HCT116 (cell line): ENCODE measurements around the gene DPYSL4. TPM values are rescaled to one million over a fixed set of nuclear protein-coding genes. Genes with fewer than 3 reads are reported as not detected.

Experiments
- ATAC-seq: fragments of 200-7000 bp; cut with Tn5 transposase; 2 replicates; pipeline ENCODE4 v1.9.1; 2020; ENCODE audit warnings: mild to moderate bottlenecking, moderate library complexity
- BruUV-seq: library from RNA; stranded (reverse); fragments of 400-500 nt; replicated peaks from 2 replicates; lab custom pipeline; 2021; lab: Mats Ljungman, UMichigan
- CTCF ChIA-PET: fragments of 300-600 bp; sonication (Branson Sonifier 250); formaldehyde crosslinking; loops from one replicate; lab custom pipeline; 2021; ENCODE audit warnings: antibody characterized with exemption; lab: Charles Lee
- POLR2A ChIA-PET: fragments of 300-600, 350-600 bp; sonication (Branson Sonifier 250); formaldehyde crosslinking; loops from one replicate; lab custom pipeline; 2021; ENCODE audit warnings: antibody characterized with exemption; lab: Charles Lee
- RAD21 ChIA-PET, 2 experiments: fragments of 300-600 bp; sonication (Branson Sonifier 250); formaldehyde crosslinking; loops; one replicate each; lab custom pipeline; 2023; ENCODE audit warnings: low total read pairs in 2 of 2; ENCODE audit not compliant: uncharacterized antibody in 2 of 2, unreplicated experiment in 2 of 2, low non-redundant PET in 1 of 2; lab: Charles Lee
- DNase-seq: peaks from one replicate; pipeline ENCODE4 v3.0.0-alpha.2; 2010; ENCODE audit warnings: low read depth, low spot score
- H2AFZ ChIP-seq: fragments of 200-600 bp; shearing (Covaris generic), sonication (generic); 2 replicates; pipeline ENCODE4 v1.6.1; 2017; ENCODE audit warnings: low read depth, mixed run types, mixed read lengths, antibody characterized with exemption, low read length; ENCODE audit not compliant: poor library complexity, severe bottlenecking
- H3K27ac ChIP-seq: 2 replicates; pipeline ENCODE4 v1.5.1; 2012; ENCODE audit warnings: low read depth, low read length
- H3K27me3 ChIP-seq: fragments of 200-600 bp; sonication (generic); 2 replicates; pipeline ENCODE4 v1.6.1; 2016; ENCODE audit warnings: mixed run types, low read length, mixed read lengths; ENCODE audit not compliant: insufficient read depth
- H3K36me3 ChIP-seq, 2 experiments: fragments of 200-500 bp in 1 of 2; fragments of 200-600 bp in 1 of 2; sonication (Bioruptor generic) in 1 of 2; sonication (generic) in 1 of 2; 2 replicates each; pipeline versions ENCODE4 v1.5.1 to v1.6.1; 2014 to 2016; ENCODE audit warnings: low read length in 2 of 2, inconsistent platforms in 1 of 2, mixed read lengths in 1 of 2, mixed run types in 1 of 2; ENCODE audit not compliant: insufficient read depth in 2 of 2, control insufficient read depth in 1 of 2
- H3K4me1 ChIP-seq, 2 experiments: fragments of 200-600 bp in 1 of 2; sonication (generic) in 1 of 2; 2 replicates each; pipeline versions ENCODE4 v1.5.1 to v1.6.1; 2012 to 2017; ENCODE audit warnings: low read length in 2 of 2, inconsistent platforms in 1 of 2, mild to moderate bottlenecking in 1 of 2, mixed read lengths in 1 of 2, mixed run types in 1 of 2, moderate library complexity in 1 of 2; ENCODE audit not compliant: insufficient read depth in 2 of 2, control insufficient read depth in 1 of 2
- H3K4me2 ChIP-seq: fragments of 200-600 bp; sonication (generic); 2 replicates; pipeline ENCODE4 v1.6.1; 2017; ENCODE audit warnings: mixed run types, low read length, mixed read lengths
- H3K4me3 ChIP-seq, 2 experiments: fragments of 200-600 bp in 1 of 2; sonication (generic) in 1 of 2; replicated peaks in 1 of 2; 2 replicates each; pipeline ENCODE4 v1.5.1; 2011 to 2016; ENCODE audit warnings: low read length in 2 of 2, control low read depth in 1 of 2, low read depth in 1 of 2, mild to moderate bottlenecking in 1 of 2, mixed read lengths in 1 of 2, mixed run types in 1 of 2
- H3K79me2 ChIP-seq: fragments of 200-600 bp; sonication (generic); 2 replicates; pipeline ENCODE4 v1.6.1; 2017; ENCODE audit warnings: mild to moderate bottlenecking, mixed run types, low read length, moderate library complexity, mixed read lengths; ENCODE audit not compliant: insufficient read depth
- H3K9ac ChIP-seq: fragments of 200-600 bp; sonication (generic); 2 replicates; pipeline ENCODE4 v1.6.1; 2016; ENCODE audit warnings: low read length, mixed read lengths
- H3K9me2 ChIP-seq: fragments of 200-600 bp; sonication (generic), shearing (Covaris generic); 2 replicates; pipeline ENCODE4 v1.6.1; 2017; ENCODE audit warnings: mixed run types, mild to moderate bottlenecking, moderate library complexity; ENCODE audit not compliant: insufficient read depth
- H3K9me3 ChIP-seq, 2 experiments: fragments of 200-500 bp in 1 of 2; fragments of 200-600 bp in 1 of 2; sonication (Bioruptor generic) in 1 of 2; sonication (generic) in 1 of 2; 2 replicates each; pipeline ENCODE4 v1.6.1; 2014 to 2017; ENCODE audit warnings: low read length in 2 of 2, mixed read lengths in 2 of 2, inconsistent platforms in 1 of 2, low read depth in 1 of 2, mild to moderate bottlenecking in 1 of 2, mixed run types in 1 of 2, moderate library complexity in 1 of 2; ENCODE audit not compliant: control insufficient read depth in 1 of 2, insufficient read depth in 1 of 2
- H4K20me1 ChIP-seq: fragments of 200-600 bp; sonication (generic), shearing (Covaris generic); 2 replicates; pipeline ENCODE4 v1.6.1; 2017; ENCODE audit warnings: mixed run types, mild to moderate bottlenecking, moderate library complexity; ENCODE audit not compliant: insufficient read depth
- CBX3 ChIP-seq: IDR thresholded peaks from 2 replicates; pipeline ENCODE4 v1.6.1; 2012; ENCODE audit warnings: low read depth
- CEBPB ChIP-seq: IDR thresholded peaks from 2 replicates; pipeline ENCODE4 v1.6.1; 2012; ENCODE audit warnings: low read depth
- EGR1 ChIP-seq: IDR thresholded peaks from 2 replicates; pipeline ENCODE4 v1.6.1; 2012; ENCODE audit warnings: low read depth
- EZH2phosphoT487 ChIP-seq: fragments of 200-600 bp; IDR thresholded peaks from 2 replicates; pipeline ENCODE4 v1.6.1; 2018; ENCODE audit warnings: antibody characterized with exemption, borderline replicate concordance
- FOSL1 ChIP-seq: IDR thresholded peaks from 2 replicates; pipeline ENCODE4 v1.6.1; 2012; ENCODE audit warnings: low read depth
- MAX ChIP-seq: IDR thresholded peaks from 2 replicates; pipeline ENCODE4 v1.6.1; 2012
- POLR2A ChIP-seq: IDR thresholded peaks from 2 replicates; pipeline ENCODE4 v1.7.0; 2011; ENCODE audit warnings: borderline replicate concordance; ENCODE audit not compliant: insufficient read depth, insufficient read length; ENCODE audit errors: extremely low read depth
- POLR2AphosphoS5 ChIP-seq: IDR thresholded peaks from 2 replicates; pipeline ENCODE4 v1.6.1; 2011; ENCODE audit warnings: mild to moderate bottlenecking, low read depth, low read length, moderate library complexity
- RAD21 ChIP-seq: IDR thresholded peaks from 2 replicates; pipeline ENCODE4 v1.6.1; 2012; ENCODE audit warnings: low read depth, mild to moderate bottlenecking
- SRF ChIP-seq: IDR thresholded peaks from 2 replicates; pipeline ENCODE4 v1.6.1; 2012; ENCODE audit warnings: low read depth
- ZBTB33 ChIP-seq: IDR thresholded peaks from 2 replicates; pipeline ENCODE4 v1.6.1; 2011; ENCODE audit warnings: mild to moderate bottlenecking, low read length, moderate library complexity; ENCODE audit not compliant: insufficient replicate concordance; ENCODE audit errors: extremely low read depth
- ZFX ChIP-seq: fragments of 450-650 bp; IDR thresholded peaks from 2 replicates; pipeline ENCODE4 v1.6.1; 2017
- intact Hi-C: fragments of 100-400 bp; cut with micrococcal nuclease; formaldehyde crosslinking; loops from 2 replicates; pipeline ENCODE4 v1.10.0; 2022
- total RNA-seq: library from RNA; stranded (reverse); gene quantifications from one replicate; pipeline ENCODE4 v1.2.1, GENCODE V29; 2021; ENCODE audit not compliant: unreplicated experiment
- TF ChIP-seq, protein P1 (sequence below): IDR thresholded peaks from 2 replicates; pipeline ENCODE4 v1.6.1; 2012

Gene DPYSL4
- total RNA-seq, 1 experiment from 2014 or later = 5.4 TPM

DNA sequence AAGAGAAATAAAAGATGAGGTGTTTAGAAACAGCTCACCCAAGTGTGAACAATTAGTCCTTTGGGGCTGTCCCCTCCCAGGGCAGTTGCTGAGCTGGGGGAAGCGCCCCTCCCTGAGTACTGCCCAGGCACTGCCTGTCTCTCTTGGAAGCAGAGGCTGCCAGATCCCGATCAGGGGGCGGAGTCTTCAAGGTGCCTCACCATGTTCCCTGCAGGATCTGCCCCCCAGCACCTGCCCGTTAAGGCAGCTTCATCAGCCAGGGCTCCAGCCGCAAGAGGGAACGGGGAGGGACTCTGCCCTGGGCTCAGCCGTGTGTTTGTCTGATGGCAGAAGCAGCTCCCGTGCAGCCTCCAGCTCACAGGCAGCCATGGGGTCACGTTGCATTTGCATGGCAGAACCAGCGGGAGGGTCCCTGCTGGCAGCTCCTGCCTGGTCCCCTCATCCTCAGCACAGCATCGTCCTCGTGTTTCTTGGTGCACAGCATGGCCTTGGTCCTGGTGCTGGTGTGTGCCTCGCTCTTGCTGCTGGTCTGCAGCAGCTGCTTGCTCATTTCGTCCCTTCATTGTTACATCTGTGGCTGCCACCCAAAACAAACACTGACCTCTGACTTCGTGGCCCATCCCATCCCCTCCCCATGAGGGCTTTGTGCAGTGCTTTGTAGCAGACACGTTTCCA, 10.7 kb upstream of the DPYSL4 start:
- Histone ChIP-seq H2AFZ (no peak overlapping the region), H3K4me3 (no peak overlapping the region), H3K4me2 (no peak overlapping the region), H3K9me3 (no peaks in the 10 kb centered on the region), H3K4me1 (no peaks in the 10 kb centered on the region), H4K20me1 (no peaks in the 10 kb centered on the region), H3K79me2 (no peaks in the 10 kb centered on the region), H3K27ac (no peak overlapping the region), H3K9me2 (no peaks in the 10 kb centered on the region), H3K9ac (no peak overlapping the region), H3K27me3 (peaks cover 10% of the 10 kb centered on the region; the same call in 1 of the 2 replicates), H3K36me3 (no peaks in the 10 kb centered on the region)
- intact Hi-C loops = no loop called here
- BruUV-seq = no TSS peak
- ATAC-seq = no peak
- TF ChIP-seq ZBTB33 = no peak
- ChIA-PET POLR2A (no interaction called here), CTCF (no interaction called here), RAD21 (no interaction called here)
- DNase-seq = no peak

DNA sequence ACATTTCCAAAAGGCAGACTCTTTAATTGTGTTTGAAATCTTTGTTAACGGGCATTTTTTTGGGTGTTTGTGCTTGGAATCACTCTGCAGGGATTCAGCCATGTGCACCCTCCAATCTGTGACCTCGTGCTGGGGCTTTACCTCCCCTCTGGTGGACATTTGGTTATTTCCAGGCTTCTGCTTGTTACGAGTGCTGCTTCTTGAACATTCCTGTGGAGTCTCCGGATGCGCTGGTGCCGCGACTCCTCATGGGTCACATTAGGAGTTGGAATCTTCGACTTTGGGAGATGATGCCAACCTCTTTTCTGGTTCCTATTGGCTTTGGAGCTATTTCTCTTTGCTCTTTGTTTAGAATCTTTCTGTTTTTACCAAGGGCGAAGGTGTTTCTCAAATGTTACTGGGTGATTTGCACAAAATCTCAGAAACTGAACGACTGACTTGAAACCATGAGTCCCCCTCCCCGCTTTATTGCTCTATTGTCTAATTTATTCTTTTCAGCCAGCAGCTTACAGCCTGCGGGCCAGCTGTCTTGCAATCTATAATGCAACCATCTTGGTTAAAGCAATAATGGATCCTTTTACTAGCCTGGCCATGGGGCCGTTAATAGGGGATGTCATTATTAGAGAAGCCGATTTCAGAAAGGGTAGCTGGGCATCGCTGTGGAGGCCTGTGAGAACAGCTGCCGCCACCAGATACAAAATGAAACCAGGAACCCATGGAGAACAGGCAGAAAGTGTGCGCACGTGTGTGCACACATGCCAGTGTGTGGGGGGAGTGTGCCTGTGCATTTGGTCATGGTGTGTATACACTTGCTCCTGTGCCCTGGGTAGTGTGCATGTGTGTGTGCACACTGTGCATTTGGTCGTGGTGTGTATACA, 9.9 kb upstream of the DPYSL4 start:
- no peaks in the 10 kb centered on the region for H4K20me1 ChIP-seq
- RAD21 ChIA-PET = no interaction called here
- no peak overlapping the region for H3K4me3 ChIP-seq
- intact Hi-C loops = no loop called here
- H3K4me1 ChIP-seq = no peaks in the 10 kb centered on the region
- H3K9me2 ChIP-seq = no peaks in the 10 kb centered on the region
- H3K9ac ChIP-seq = no peak overlapping the region
- no peak overlapping the region for H2AFZ ChIP-seq
- POLR2A ChIA-PET = no interaction called here
- H3K36me3 ChIP-seq = no peaks in the 10 kb centered on the region
- H3K4me2 ChIP-seq = no peak overlapping the region
- CTCF ChIA-PET = no interaction called here
- BruUV-seq = no TSS peak
- DNase-seq (no peak), ATAC-seq (no peak)
- H3K79me2 ChIP-seq = no peaks in the 10 kb centered on the region
- H3K27ac ChIP-seq = no peak overlapping the region
- no peaks in the 10 kb centered on the region for H3K9me3 ChIP-seq
- peaks cover 10% of the 10 kb centered on the region; the same call in 1 of the 2 replicates for H3K27me3 ChIP-seq
- TF ChIP-seq, protein P1, sequence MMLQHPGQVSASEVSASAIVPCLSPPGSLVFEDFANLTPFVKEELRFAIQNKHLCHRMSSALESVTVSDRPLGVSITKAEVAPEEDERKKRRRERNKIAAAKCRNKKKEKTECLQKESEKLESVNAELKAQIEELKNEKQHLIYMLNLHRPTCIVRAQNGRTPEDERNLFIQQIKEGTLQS = no peak
- TF ChIP-seq POLR2A (no peak), RAD21 (no peak), CBX3 (no peak), ZBTB33 (no peak), EGR1 (no peak), FOSL1 (no peak), ZFX (no peak), EZH2phosphoT487 (no peak), POLR2AphosphoS5 (no peak), CEBPB (no peak), SRF (no peak), MAX (no peak)
